Measurements from ENCODE around the gene PPP1R1B. TPM values are rescaled to one million over a fixed set of nuclear protein-coding genes. Genes with fewer than 3 reads are reported as not detected.

The PPP1R1B gene
- total RNA-seq = not detected in 2 replicates

GRCh38 chr17:39626171-39627046 is at the start of gene PPP1R1B:
TSS of gene PPP1R1B (plus strand) at chr17:39626952. CDS start at chr17:39627393, 441 bp downstream.

GRCh38 chr17:39607851-39608130 is 19.0 kb upstream of the PPP1R1B start, which contains the start of gene NEUROD2:
TSS of gene NEUROD2 (minus strand) at chr17:39607920. CDS start at chr17:39606599, 1,321 bp downstream.

DNA sequence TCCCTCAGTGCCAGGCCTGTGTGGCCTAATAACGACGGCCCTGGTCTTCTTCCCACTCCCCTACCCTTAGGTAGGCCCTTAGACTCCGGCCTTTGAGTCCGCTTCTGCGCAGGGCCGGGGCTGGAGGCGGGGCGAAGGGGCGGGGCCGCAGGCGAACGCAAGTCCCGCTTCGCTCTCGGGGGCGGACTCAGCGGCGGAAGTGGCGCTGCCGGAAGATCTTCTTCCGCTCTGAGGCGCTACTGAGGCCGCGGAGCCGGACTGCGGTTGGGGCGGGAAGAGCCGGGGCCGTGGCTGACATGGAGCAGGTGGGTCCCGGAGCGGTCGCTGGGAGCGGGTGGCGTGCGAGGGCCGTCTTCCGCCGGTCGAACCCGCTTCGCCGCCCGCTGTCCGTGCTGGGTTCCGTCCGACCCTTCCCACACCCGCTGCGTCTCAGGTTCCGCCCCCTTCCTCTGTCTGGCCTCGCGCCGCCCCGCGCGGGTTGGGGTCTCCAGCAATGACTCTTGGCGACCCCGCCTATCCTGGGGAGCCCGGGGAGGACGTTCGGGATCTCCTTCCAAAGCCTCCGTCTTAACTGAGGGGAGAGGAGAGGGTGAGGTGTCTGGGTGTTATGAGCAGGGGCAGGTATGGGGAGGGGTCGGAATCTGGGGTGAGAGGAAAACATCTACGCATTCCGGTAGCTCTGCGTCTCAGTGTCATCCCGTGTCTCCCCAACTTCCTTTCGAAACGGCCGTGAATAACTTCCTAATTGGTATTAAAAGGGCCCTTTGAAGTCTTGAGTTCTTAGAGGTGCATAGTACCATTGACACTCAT is 10.4 kb downstream of the PPP1R1B start, which contains the start of gene STARD3:
STARD3 (plus strand) TSS at position 218 of the 810 bp plus-strand sequence. CDS start 16,388 bp downstream, outside the sequence.

DNA sequence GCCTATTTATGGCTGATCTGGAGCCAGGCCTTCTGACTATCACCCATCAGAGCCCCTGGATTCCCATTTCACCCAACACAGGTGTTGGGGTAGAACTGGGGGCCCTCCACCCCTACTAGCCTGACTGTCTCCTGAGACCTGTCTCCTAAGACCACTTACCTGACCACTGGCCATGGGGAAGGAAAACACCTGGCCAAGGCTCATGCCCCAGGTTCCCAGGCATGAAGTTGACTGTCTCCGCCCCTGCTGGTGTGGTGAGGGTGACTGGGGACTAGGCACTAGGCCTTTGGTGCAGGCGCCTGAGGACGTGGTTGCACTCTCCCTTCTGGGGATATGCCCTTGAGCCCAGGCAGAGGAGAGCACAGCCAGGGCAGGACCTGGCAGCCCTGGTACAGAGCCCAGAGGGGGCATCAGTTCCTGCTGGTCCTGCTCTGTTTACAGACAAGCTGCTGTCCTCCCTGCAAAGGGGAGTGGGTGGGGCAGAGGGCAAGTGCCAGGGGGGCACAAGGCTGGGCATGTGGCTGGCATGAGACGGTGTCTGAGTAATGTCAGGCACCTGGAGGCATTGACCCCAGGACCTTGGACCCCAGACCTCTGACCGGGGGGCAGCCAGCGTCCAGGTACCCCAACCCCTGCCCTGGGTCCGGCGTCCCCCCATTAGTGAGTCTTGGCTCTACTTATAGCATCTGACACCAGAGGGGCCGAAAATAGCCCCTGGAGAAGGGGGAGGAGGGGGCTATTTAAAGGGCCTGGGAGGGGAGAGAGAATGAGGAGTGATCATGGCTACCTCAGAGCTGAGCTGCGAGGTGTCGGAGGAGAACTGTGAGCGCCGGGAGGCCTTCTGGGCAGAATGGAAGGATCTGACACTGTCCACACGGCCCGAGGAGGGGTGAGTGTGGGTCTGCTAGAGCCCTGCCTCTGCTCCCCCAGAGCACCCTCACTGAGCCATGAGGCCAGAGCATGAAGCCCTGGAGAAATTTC is 38.1 kb downstream of the PPP1R1B start, which contains the start of gene TCAP:
TCAP (plus strand) TSS at position 769 of the 981 bp plus-strand sequence; CDS start at position 780, 11 bp downstream.

DNA sequence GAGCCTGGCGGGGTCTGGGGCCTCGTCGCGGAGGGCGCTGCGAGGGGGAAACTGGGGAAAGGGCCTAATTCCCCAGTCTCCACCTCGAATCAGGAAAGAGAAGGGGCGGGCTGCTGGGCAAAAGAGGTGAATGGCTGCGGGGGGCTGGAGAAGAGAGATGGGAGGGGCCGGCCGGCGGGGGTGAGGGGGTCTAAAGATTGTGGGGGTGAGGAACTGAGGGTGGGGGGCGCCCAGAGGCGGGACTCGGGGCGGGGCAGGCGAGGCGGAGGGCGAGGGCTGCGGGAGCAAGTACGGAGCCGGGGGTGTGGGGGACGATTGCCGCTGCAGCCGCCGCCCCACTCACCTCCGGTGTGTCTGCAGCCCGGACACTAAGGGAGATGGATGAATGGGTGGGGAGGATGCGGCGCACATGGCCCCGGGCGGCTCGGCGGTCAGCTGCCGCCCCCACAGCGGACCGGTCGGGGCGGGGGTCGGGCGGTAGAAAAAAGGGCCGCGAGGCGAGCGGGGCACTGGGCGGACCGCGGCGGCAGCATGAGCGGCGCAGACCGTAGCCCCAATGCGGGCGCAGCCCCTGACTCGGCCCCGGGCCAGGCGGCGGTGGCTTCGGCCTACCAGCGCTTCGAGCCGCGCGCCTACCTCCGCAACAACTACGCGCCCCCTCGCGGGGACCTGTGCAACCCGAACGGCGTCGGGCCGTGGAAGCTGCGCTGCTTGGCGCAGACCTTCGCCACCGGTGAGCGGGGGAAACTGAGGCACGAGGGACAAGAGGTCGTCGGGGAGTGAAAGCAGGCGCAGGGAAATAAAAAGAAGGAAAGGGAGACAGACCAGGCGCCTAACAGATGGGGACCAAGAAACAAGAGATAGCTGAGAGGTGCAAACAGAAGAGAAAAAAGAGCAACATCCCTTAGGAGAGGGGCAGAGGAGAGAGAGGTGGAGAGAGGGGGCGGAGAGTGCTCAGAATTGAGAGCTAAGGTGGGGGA is 41.5 kb downstream of the PPP1R1B start, which contains the start of gene PNMT:
PNMT (plus strand) TSS at position 509 of the 980 bp plus-strand sequence; CDS start at position 532, 23 bp downstream.

Other genes starting within 250 kb of the PPP1R1B start
- 9.4 and 20.0 TPM in 2 replicates for gene FBXL20, start 225.3 kb upstream of the PPP1R1B start, total RNA-seq
- 11.5 and 30.9 TPM in 2 replicates for gene MED1, start 175.7 kb upstream of the PPP1R1B start, total RNA-seq
- 13.9 and 28.1 TPM in 2 replicates for gene CDK12, start 165.5 kb upstream of the PPP1R1B start, total RNA-seq
- gene NEUROD2, start 19.0 kb upstream of the PPP1R1B start, total RNA-seq = not detected in 2 replicates
- 35.8 and 38.1 TPM in 2 replicates for gene STARD3, start 10.2 kb downstream of the PPP1R1B start, total RNA-seq
- gene TCAP, start 38.4 kb downstream of the PPP1R1B start, total RNA-seq = 0.49 and 0.63 TPM in 2 replicates
- 0.31 and 0.49 TPM in 2 replicates for gene PNMT, start 41.5 kb downstream of the PPP1R1B start, total RNA-seq
- 2.8 and 8.2 TPM in 2 replicates for gene PGAP3, start 61.1 kb downstream of the PPP1R1B start, total RNA-seq
- gene ERBB2, start 73.1 kb downstream of the PPP1R1B start, total RNA-seq = 8.1 and 9.2 TPM in 2 replicates
- gene MIEN1, start 103.6 kb downstream of the PPP1R1B start, total RNA-seq = 14.4 and 15.6 TPM in 2 replicates
- 0.16 TPM in 1 of 2 replicates, not detected in the other for gene GRB7, start 111.0 kb downstream of the PPP1R1B start, total RNA-seq
- gene IKZF3, start 237.4 kb downstream of the PPP1R1B start, total RNA-seq = not detected in 2 replicates
- gene ZPBP2, start 241.2 kb downstream of the PPP1R1B start, total RNA-seq = not detected in 2 replicates

All from bladder microvascular endothelial cell (primary cell).